Stimulated activated CD4-positive, alpha-beta T cell treated with anti-CD3 and anti-CD28 coated beads, TNF-alpha, amount 100 ng/mL, for 24 hours (primary cell): Measurements from ENCODE around the gene PTPN13.

ENCODE experiments used
- DNase-seq, 3 experiments: peaks; one replicate each; pipeline ENCODE4 v3.0.0-alpha.2; 2020; ENCODE audit warnings: low read depth in 3 of 3

PTPN13 gene

GRCh38 chr4:86592553-86593249, 1.4 kb upstream of the PTPN13 start:
- no peak for DNase-seq

DNA sequence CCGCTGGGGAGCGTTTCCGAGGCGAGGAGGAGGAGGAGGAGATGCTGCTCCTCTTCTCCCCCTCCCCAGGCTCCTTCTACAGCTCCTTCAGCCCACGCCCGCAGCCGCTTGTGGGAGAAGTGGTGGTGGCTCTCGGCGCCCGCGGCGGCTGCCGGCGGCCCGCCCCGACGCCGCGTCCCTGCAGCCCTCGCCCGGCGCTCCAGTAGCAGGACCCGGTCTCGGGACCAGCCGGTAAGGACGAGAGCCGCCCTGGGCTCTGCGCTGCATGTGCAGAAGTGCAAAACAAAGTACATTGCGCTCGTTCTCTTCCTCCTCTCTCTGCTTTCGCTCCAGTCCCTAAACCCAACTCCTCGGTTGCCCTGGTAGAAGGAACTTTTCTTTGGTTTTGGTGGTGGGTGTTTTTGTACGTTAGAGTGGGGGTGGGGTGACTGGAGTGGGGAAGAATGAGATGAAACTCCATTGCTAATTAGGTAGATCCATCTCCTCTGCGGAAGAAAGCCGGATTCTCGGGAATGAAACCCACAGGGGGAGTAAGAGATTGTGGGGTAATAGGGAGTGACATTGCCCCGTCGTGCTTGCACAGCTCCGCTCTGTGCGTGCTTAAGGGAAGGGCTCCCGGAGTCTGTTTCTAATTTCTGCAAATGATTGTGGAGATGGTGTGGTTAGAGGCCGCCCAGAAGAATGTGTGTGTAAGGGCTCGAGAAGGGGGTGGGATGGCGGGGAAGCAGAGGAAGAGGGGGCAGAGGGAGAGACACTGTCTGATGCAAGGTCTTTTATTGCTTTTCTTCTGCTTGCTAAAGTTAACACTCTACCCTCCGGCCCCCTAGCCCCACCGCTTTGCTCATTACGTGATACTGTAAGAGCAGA, 677 bp downstream of the PTPN13 start:
- DNase-seq, result peak in 1 of 3 experiments; percentile 5

- no peak for DNase-seq
Observed at GRCh38 chr4:86595426-86595805, 1.3 kb downstream of the PTPN13 start.

- no peak for DNase-seq
Observed at GRCh38 chr4:86596807-86597206, 2.7 kb downstream of the PTPN13 start.

DNA sequence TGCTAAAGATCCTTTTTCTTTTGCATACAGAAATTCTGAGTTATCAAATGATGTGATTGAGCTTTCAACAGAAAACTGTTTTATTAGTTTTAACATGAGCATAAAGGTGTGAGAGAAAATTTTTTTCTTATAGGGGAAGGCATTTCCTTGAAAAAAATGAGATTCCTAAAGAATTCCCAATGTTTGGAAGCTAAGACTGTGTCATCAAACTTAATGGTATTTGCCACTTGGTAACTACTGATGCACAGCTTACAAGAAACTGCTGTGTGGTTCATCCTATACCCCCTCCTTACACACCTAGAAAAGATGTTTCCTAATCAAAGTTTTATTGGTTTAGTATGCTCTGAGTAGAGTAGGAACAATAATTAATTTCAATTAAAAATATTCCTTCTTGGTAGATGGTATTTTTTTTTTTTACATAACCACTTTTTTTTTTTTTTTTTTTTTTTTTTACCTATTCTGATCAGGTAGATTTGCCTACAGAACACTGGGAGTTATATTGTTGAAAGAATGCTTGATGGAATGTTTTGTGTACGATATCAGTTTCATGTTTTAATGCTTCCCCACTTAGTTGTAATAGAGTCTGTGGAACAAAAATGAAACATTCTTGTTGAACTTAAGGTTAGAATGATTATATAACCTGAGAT, 6.0 kb downstream of the PTPN13 start:
- DNase-seq, result no peak

GRCh38 chr4:86603311-86603885, 9.3 kb downstream of the PTPN13 start:
- DNase-seq, result no peak

GRCh38 chr4:86606809-86607208, 12.7 kb downstream of the PTPN13 start:
- no peak for DNase-seq

- DNase-seq, result no peak
Observed at GRCh38 chr4:86608757-86609375, 14.8 kb downstream of the PTPN13 start.

GRCh38 chr4:86611757-86612156, 17.6 kb downstream of the PTPN13 start:
- no peak for DNase-seq

GRCh38 chr4:86613734-86614133, 19.6 kb downstream of the PTPN13 start:
- no peak for DNase-seq

GRCh38 chr4:86614865-86615264, 20.8 kb downstream of the PTPN13 start:
- DNase-seq, result no peak

DNA sequence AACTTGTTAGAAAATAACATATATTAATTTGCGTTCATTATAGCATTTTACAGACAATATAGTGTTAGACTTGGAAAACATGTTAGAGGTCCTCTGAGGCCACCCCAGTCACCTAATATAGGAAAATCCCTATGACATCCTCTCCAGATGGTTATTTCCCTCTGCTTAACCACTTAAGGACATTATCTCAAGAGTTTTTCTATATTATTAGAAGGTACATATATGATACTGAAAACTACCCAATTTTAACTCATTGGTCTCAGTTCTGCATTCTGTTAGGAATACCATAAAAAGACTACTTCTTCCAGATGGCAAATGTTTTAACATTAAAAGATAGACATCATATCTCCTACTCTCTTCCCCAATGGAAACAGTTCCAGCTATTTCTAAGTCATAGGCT, 21.4 kb downstream of the PTPN13 start:
- no peak for DNase-seq

DNA sequence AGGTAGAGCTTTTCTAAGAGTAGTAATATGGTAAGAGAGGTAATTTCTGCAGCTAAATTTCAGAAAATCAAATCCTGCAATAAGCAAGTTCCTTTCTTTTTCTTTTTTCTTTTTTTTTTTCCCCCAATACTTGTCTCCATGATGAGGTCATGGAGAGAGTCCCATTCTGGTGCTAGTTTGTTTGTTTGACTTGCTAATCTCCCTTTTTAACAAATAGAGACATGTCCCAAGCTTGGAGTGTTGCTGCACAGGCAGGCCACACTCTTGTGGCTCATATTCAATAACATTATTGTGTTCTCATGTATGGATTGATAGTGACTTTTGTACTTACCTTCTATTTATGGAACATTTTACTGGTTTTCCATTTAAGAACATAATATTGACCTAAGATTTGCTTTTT, 25.5 kb downstream of the PTPN13 start:
- DNase-seq, result no peak

- no peak for DNase-seq
Observed at GRCh38 chr4:86621435-86621834, 27.3 kb downstream of the PTPN13 start.

GRCh38 chr4:86626066-86626465, 32.0 kb downstream of the PTPN13 start:
- no peak for DNase-seq

DNA sequence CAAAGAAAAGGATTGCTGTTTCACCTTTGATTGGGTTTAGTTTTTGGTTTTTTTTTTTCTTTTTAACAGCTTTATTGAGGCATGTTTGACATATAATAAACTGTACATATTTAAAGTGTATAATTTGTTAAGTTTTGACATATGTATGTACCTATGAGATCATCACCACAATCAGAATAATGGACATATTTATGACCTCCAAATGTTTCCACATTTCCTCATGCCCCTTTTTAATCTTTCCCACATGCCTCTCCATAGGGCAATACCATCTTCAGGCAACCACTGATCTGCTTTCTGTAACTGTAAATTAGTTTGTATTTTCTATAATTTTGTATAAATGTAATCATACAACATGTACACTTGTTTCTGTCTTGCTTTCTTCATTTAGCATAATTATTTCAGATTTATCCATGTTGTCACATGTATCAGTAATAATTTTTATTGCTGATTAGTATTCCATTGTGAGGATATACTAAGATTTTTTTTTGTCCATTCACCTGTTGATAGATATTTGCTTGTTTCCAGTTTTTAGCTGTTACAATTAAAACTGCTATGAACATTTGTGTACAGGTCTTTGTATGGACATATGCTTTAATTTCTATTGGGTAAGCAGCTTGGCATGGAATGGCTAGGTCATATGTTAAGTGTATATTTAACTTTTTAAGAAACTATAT, 33.5 kb downstream of the PTPN13 start:
- DNase-seq, result no peak

GRCh38 chr4:86630629-86631028, 36.5 kb downstream of the PTPN13 start:
- DNase-seq, result no peak

- no peak for DNase-seq
Observed at GRCh38 chr4:86631166-86631565, 37.1 kb downstream of the PTPN13 start.

DNA sequence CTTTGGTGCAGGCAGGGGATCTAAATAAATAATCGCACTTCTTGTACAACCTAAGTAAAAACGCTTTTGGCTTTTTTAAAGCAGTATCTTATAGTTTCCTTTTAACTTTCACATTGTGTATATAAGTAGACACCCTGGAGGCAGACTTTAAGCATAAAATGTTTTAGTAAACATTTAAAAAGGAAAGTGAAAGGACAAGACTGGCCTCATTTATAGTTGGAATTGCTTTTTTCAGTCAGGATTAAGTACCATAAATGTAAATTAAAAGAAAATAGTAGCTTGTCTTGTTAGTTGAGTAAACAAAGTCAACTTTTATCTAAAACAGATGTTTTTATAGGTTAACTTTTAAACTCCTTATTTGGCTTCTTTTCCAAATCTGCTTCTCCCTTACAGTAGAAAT, 39.7 kb downstream of the PTPN13 start:
- no peak for DNase-seq

- no peak for DNase-seq
Observed at GRCh38 chr4:86640469-86640868, 46.4 kb downstream of the PTPN13 start.

DNA sequence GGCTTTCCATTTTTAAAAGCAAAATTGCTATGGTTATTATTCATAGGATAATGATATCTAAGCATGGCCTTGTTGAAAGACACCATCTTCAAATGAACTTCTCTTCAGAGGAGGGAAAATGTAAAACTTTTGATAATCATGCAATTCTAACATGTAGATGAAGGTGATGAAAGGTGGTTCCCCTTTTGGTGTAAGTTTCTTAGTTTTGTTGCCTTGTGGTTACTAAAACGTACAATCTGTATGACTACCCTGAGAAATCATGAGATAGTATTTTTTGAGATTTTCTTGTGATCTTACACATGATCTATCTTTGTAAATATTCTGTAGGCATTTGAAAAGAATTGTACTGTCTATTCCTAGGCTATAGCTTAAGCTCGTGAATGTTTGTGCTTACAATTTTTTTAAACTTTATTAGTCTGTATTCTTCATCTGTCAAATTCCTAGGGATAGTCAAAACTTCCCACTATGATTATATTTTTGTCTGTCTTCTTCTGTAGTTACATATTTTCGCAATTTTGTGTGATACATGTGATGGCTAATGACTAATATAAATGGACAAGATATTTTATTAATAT, 47.5 kb downstream of the PTPN13 start:
- DNase-seq, result no peak
